HL-60/S4 (cell line): Measurements from ENCODE around the gene NLRP8.
"Not testable (repeated sequence)": the region's sequence is repeated elsewhere in the genome, so short reads cannot be mapped to it uniquely, and the experiment has no call there.

ENCODE experiments used
- in situ Hi-C: fragments of 300-500 bp; cut with MboI; formaldehyde crosslinking; loops from 2 replicates; pipeline ENCODE4 v1.14.3; 2022; ENCODE audit warnings: low sequenced_read_pairs

The NLRP8 gene

DNA sequence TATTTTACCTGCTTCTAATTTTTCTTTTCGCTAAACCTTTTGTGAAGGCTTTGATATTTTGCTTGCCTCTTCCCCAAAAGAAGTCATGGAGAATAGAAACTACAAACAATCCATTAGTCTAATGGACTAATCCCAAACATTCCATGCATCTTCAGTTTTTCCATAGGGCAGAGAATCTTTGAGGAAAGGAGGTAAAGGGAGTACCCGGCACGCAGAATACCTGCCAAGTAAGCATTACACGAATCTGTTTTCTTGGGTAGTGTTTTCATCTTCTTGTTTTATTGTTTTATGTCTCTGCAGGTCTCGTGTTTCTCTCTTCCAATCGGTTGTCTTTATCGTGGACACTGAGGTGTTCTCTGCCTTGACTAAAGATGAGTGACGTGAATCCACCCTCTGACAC, at the start of gene NLRP8:
TSS of gene NLRP8 (plus strand) at position 301 of the 400 bp plus-strand sequence.
- in situ Hi-C loops, result no loop called here

DNA sequence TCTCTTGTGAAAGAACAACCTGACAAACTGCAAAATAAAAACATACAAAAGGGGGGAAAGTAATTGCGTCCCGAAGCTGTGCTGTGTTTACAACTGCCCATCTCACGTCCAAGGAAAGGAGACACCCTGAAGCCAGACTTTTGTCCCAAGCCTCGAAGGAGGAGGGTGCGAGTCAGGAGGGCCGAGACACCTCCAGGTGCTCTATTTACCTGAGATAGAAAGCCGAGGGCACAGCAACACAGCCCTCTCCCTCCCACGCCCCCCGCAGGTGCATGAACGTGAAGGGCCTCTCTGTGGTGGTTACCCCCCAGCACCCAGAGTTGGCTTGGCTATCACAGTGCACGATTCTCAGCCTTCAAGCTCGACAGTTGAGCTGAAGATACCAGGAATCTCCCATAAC, 48.7 kb upstream of the NLRP8 start:
- in situ Hi-C loops, result no loop called here

DNA sequence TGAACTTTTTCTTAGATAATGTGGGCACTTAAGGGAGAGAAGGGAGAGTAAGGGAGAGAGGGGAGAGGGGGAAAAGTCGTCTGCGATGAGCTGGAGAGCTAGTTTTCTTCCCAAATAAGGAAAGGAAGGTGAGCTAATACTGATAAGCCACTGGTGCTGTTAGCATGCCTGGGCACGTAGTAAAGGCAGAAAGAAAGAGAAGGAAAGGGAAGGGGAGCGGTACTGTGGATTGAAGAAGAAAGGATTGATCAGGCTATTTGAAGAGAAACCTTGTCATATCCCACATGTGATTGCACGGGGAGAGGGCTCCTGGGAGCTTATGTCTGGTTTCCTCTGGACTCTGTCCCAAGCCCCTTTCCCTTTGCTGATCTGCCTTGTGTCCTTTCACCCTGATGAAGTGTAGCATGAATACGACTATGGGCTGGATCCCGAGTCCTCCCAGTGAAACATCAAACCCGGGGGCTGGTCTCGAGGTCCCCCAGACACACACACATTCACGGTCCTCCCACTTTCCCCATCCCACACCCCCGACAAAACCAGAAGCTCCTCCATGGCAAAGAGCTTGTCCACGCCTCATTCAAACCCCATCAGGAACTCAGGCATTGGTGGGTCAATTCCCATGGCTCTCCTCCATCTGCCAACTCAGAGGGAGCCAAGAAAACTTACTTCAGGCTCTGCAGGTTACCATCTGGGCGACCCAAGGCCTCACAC, 46.1 kb upstream of the NLRP8 start:
- in situ Hi-C loops, result no loop called here

- in situ Hi-C loops, result no loop called here
Observed at GRCh38 chr19:55902080-55902751, 45.4 kb upstream of the NLRP8 start.

DNA sequence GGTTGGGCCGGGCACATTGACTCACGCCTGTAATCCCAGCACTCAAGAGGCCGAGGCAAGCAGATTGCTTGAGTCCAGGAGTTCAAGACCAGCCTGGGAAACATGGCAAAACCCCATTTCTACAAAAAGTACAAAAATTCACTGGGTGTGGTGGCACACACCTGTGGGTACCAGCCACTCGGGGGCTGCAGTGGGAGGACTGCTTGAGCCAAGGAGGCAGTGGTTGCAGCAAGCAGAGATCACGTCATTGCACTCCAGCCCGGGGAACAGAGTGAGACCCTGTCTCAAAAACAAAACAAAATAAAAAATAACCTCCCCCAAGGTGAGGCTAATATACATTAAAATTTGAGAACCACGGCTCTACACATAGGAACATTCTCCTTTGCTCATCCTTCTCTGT, 40.3 kb upstream of the NLRP8 start:
- in situ Hi-C loops, result no loop called here

DNA sequence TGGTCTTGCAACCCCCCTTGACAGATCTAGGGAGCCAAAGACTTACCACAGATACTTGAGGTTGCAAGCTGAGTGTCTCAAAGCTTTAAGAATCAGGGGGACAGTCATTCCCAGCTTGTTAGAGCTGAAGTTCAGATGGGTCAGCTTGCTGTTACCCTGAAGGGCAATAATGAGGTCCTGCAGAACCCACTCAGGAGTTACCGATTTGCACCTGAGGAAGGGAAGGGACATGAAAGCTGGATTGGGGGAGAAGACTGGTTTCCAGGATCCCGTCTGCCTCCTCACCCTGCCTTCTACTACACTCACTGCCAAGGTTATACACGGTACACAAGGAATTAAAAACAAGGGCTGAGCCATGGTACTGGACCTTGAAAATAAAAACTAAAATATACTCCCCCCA, 39.9 kb upstream of the NLRP8 start:
- in situ Hi-C loops, result no loop called here

GRCh38 chr19:55909801-55910200, 37.8 kb upstream of the NLRP8 start:
- in situ Hi-C loops, result no loop called here

- in situ Hi-C loops, result no loop called here
Observed at GRCh38 chr19:55912916-55913315, 34.7 kb upstream of the NLRP8 start.

- in situ Hi-C loops, result no loop called here
Observed at GRCh38 chr19:55913643-55914268, 33.9 kb upstream of the NLRP8 start.

GRCh38 chr19:55923556-55923955, 24.1 kb upstream of the NLRP8 start:
- in situ Hi-C loops, result no loop called here

DNA sequence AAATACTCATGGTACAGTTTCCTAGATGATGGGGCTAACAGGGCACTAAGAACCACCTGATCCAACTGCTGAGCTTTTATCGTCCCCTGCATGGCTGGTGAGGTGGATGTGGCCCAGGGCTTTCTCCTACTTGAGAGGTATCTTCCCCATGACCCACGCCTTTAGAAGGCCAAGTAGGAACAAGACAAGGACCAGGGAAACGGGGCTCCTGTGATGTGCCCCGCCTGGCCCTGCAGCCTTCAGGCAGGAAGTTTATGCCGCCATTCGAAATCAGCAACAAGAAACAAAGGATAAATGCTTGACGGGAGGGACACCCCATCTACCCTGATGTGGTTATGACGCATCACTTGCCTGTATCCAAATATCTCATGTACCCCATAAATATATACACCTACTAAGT, 19.6 kb upstream of the NLRP8 start:
- in situ Hi-C loops, result no loop called here

GRCh38 chr19:55929258-55929657, 18.4 kb upstream of the NLRP8 start:
- in situ Hi-C loops, result not testable (repeated sequence)

GRCh38 chr19:55930996-55931515, 16.6 kb upstream of the NLRP8 start:
- in situ Hi-C loops, result no loop called here

DNA sequence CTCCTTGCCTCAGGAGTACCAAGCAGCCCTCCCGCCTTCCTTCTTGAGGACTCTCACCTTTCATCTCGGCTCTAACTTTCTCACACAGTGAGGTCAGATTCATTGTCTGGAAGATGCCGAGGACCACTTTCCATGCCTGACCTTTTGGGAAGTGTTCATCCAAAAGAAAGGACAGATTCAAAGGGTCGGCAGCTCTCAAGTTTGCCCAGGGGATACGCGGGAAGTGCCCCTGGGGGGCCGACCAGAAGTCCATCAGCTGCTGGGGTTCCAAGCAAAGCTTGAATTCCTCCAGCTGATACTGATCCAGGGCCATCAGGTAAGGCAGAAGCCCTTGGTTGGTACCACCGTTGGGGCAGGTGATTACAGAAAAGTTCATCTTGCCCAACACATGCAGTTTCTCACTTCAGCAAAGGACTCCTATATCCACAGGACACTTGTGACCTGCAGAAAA, 15.7 kb upstream of the NLRP8 start, which contains the start of gene NLRP13:
TSS of gene NLRP13 (minus strand) at position 401 of the 451 bp plus-strand sequence. CDS start at position 376, 25 bp downstream.
- in situ Hi-C loops, result no loop called here

- in situ Hi-C loops, result no loop called here
Observed at GRCh38 chr19:55935206-55935605, 12.4 kb upstream of the NLRP8 start.

DNA sequence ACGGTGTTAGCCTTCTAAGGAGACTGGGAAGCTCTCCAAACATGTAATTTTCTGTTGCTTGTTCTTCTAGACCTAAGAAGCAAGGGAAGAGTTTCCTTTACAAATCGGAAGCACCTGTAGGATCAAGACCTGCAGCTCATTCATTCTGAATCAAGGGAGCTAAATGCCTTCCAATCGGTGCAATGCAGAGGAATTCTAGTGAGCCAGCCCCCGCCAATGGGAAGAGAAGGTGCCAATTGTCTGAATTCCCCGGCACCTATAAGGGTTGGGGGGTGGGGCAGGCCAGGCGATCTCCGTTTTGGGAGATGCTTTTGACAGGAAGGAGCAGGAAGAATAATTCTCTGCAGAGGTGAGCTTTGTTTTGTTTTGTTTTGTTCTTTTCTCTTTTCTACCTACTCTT, 8.4 kb upstream of the NLRP8 start:
- in situ Hi-C loops, result no loop called here

DNA sequence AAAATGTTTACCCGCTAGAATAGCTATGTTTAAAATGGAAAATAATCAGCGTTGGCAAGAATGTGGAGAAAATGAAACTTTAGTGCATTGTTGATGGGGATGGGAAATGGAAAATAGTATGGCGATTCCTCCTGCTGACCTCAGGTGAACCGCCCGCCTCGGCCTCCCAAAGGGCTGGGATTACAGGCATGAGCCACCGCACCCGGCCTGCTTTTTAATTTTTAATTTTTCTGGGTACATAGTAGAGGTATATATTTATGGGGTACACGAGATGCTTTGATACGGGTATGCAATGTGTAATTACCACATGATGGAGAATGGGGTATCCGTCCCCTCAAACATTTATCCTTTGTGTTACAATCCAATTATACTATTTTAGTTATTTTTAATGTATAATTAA, 7.3 kb upstream of the NLRP8 start:
- in situ Hi-C loops, result no loop called here

DNA sequence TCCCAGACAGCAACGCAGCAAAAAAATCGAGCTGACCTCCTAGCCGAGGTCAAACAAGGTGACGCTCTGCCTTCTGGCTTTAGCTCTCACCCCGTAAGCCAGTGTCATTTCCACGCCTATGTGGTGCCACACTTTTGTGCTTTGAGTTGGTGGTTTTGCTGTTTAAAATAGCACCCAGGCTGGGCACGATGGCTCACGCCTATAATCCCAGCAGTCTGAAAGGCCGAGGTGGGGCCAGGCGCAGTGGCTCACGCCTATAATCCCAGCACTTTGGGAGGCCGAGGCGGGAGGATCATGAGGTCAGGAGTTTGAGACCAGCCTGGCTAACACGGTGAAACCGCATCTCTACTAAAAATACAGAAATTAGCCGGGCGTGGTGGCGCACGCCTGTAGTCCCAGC, 2.9 kb downstream of the NLRP8 start:
- in situ Hi-C loops, result not testable (repeated sequence)

DNA sequence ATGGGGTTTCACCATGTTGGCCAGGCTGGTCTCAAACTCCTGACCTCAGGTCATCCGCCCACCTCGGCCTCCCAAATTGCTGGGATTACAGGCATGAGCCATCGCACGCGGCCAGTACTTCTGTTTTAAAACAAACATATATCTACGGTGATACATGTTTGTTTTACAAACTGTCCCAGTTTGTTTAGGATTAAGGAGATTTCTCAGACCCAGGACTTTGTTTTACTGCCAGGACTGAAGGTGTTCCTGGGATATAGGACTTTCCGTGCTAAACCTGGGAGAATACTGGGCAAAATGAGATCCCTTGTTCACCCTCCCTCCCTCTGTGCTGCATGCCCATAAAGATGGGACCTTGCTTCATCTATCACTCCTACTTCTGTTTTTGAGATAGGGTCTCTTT, 8.8 kb downstream of the NLRP8 start:
- in situ Hi-C loops, result no loop called here

- in situ Hi-C loops, result no loop called here
Observed at GRCh38 chr19:55958356-55958755, 10.7 kb downstream of the NLRP8 start.

DNA sequence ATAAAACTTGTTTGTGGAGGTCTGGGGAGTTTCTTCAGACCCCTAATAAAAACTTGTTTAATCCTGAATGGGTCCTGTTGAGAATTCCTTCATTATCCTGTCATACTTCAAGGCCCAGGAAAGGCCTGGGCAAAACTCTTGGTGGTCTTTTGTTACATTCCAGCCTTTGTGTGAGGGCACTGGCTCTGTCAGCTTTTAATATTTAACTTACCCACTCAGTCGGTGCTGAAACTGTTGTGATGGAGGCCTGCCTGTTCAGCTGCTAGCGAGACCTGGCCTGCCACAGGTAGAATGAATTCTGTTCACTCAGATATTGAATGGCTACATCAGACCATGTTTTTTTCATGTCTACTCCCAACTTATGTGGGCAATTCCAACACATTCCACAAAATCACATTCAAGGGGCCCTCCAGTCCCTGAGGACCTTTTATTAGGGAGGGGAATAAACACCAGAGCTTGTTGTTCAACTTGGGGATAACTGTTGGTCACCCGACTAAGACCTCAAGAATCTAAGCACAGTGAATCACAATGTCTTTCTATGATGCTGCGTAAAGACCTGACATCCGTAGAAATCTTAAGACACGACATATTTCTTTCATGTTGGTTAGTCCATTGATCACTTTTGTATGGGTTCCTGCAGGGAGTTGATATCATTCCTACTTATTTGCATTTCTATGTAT, 12.5 kb downstream of the NLRP8 start:
- in situ Hi-C loops, result no loop called here
